ENCODE results near the gene ZNF398.

ZNF398 gene, protein sequence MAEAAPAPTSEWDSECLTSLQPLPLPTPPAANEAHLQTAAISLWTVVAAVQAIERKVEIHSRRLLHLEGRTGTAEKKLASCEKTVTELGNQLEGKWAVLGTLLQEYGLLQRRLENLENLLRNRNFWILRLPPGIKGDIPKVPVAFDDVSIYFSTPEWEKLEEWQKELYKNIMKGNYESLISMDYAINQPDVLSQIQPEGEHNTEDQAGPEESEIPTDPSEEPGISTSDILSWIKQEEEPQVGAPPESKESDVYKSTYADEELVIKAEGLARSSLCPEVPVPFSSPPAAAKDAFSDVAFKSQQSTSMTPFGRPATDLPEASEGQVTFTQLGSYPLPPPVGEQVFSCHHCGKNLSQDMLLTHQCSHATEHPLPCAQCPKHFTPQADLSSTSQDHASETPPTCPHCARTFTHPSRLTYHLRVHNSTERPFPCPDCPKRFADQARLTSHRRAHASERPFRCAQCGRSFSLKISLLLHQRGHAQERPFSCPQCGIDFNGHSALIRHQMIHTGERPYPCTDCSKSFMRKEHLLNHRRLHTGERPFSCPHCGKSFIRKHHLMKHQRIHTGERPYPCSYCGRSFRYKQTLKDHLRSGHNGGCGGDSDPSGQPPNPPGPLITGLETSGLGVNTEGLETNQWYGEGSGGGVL

DNA sequence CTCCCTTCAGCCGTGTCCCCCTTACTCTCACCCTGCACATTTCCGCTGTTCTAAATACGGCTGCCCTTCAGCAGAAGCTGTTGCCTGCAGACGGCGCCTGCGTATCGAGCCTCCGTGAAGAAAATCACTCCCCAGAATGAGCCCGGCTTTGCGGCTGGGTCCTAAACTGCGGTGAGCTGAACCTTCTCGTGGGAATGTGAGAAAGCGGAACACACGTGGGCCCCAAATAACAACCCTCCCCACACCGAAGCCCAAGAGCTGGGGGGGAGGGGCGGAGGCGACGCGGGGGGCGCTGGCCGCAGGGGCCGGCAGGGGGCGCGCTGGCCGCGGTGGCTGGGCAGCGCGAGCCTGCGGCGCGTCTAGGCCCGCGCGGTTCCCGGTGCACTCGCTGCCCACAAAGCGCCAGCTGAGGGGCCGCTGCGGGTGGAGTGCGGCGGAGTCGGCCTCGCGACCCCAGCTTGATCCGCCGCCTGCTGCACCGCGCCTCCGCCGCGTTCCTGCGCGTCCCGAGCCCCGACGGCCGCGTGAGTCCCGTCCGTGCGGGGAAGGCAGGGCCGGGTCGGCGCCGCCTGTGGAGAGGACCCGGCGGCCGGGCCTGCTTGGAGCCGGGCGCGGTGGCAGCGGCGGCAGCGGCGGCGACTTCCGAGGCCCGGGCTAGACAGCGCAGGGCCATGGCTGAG lies at the start of gene ZNF398:
ZNF398 (plus strand) TSS at position 382 of the 680 bp plus-strand sequence; CDS start at position 672, 290 bp downstream.
- H3K4me3 ChIP-seq (ENCODE audit: low read length) = peak within 1 kb of the TSS; percentile 95
- peaks cover 37% of the 10 kb centered on the region for H3K4me1 ChIP-seq (ENCODE audit: insufficient read depth, low read length)
- H3K9me3 ChIP-seq (ENCODE audit: insufficient read depth, low read depth, low read length) = no peaks in the 10 kb centered on the region
- H3K36me3 ChIP-seq (ENCODE audit: insufficient read depth, low read depth, low read length) = peaks cover 15% of the 10 kb centered on the region; the same call in 1 of the 2 replicates
- peak within 1 kb of the TSS; percentile 97 for H3K9ac ChIP-seq (ENCODE audit: low read depth, low read length)
- H3K27me3 ChIP-seq (ENCODE audit: insufficient read depth, low read length) = no peaks in the 10 kb centered on the region
- peak within 1 kb of the TSS; percentile 92 for H3K27ac ChIP-seq (ENCODE audit: low read length)

DNA sequence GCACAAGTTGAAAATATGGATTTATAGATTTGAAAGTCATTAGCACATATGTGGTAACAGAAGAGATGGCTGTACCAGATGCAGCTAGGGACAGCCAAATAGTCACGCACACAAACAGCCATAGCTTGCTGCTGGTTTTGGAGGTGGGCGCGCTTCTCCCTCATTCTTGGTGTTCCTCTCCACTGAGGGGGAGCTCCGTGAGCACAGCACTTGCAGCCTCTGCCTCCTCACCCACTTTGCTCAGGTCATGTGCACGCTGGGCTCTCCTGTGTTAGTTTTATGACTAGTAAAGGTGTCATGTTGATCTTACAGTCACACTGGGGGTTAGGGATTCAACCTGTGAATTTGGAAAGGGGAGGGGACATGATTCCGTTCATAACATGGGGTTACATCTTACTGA lies 48.2 kb upstream of the ZNF398 start:
- no peaks in the 10 kb centered on the region for H3K4me1 ChIP-seq (ENCODE audit: insufficient read depth, low read length)

DNA sequence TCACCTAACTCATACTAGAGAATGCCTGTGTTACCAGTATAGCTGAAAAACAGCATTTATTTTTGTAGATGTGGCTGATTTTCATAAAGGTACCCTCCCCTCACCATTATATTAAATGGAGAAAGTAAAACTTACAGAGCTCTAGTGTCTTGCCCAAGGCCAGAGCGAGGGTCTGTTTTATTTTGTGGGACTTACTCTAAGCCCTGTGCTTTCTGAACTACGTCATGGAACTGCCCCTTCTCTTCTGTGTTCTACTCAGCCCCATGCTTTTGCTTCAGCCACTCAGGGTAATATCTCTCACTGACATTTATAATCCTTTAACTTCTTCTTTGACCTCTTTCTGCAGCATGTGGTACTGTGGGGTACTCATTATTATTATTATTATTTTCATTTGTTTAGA lies 46.4 kb upstream of the ZNF398 start:
- H3K9ac ChIP-seq (ENCODE audit: low read depth, low read length) = no peak overlapping the region

More for the DNA sequence above, 48.2 kb upstream of the ZNF398 start:
- no peaks in the 10 kb centered on the region for H3K9me3 ChIP-seq (ENCODE audit: insufficient read depth, low read depth, low read length)
- no peak overlapping the region for H3K27ac ChIP-seq (ENCODE audit: low read length)
- H3K9ac ChIP-seq (ENCODE audit: low read depth, low read length) = no peak overlapping the region
- H3K27me3 ChIP-seq (ENCODE audit: insufficient read depth, low read length) = no peaks in the 10 kb centered on the region
- no peak overlapping the region for H3K4me3 ChIP-seq (ENCODE audit: low read length)
- no peaks in the 10 kb centered on the region for H3K36me3 ChIP-seq (ENCODE audit: insufficient read depth, low read depth, low read length)

DNA sequence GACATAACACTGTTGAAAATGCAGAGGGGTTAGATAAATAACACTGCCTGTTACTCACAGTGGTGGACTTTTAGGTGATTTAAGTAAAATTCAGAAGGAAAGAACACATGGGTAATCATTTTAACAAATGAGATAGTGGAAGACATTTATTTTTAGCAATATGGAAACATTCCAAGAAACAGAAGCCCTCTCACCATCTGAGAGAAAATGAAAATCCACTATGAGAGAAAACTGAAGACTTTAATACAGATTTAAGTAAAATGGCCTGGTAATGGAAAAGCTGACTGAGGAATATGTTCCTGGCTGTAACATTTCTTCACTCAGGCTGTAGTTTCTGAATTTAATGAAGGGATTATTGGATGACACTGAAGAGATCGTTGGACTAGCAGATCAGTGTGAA lies 44.6 kb upstream of the ZNF398 start:
- no peak overlapping the region for H3K9ac ChIP-seq (ENCODE audit: low read depth, low read length)
- H3K27ac ChIP-seq (ENCODE audit: low read length) = no peak overlapping the region
- no peak overlapping the region for H3K4me3 ChIP-seq (ENCODE audit: low read length)
- H3K27me3 ChIP-seq (ENCODE audit: insufficient read depth, low read length) = no peaks in the 10 kb centered on the region
- H3K36me3 ChIP-seq (ENCODE audit: insufficient read depth, low read depth, low read length) = no peaks in the 10 kb centered on the region
- no peaks in the 10 kb centered on the region for H3K9me3 ChIP-seq (ENCODE audit: insufficient read depth, low read depth, low read length)
- no peaks in the 10 kb centered on the region for H3K4me1 ChIP-seq (ENCODE audit: insufficient read depth, low read length)

More for the DNA sequence above, 46.4 kb upstream of the ZNF398 start:
- H3K36me3 ChIP-seq (ENCODE audit: insufficient read depth, low read depth, low read length) = no peaks in the 10 kb centered on the region
- no peaks in the 10 kb centered on the region for H3K4me1 ChIP-seq (ENCODE audit: insufficient read depth, low read length)
- H3K27me3 ChIP-seq (ENCODE audit: insufficient read depth, low read length) = no peaks in the 10 kb centered on the region
- H3K9me3 ChIP-seq (ENCODE audit: insufficient read depth, low read depth, low read length) = no peaks in the 10 kb centered on the region
- H3K4me3 ChIP-seq (ENCODE audit: low read length) = no peak overlapping the region
- no peak overlapping the region for H3K27ac ChIP-seq (ENCODE audit: low read length)

DNA sequence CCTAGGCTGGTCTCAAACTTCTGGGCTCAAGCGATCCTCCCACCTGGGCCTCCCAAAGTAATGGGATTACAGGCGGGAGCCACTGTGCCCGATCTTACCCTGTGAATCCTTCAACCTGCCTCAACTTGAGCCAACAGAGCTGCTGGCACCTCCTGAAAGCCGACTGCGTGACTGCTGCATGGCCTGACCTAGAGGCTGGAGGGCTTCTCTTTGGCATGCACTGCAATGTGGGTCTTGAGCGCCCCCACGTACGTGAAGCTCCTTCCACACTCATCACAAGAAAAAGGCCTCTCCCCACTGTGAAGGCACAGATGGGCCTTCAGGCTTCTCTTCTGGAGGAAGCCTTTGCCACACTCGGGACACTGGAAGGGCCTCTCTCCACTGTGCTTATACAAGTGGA lies 43.8 kb upstream of the ZNF398 start:
- H3K36me3 ChIP-seq (ENCODE audit: insufficient read depth, low read depth, low read length) = no peaks in the 10 kb centered on the region
- no peaks in the 10 kb centered on the region for H3K4me1 ChIP-seq (ENCODE audit: insufficient read depth, low read length)
- no peaks in the 10 kb centered on the region for H3K9me3 ChIP-seq (ENCODE audit: insufficient read depth, low read depth, low read length)
- H3K27me3 ChIP-seq (ENCODE audit: insufficient read depth, low read length) = no peaks in the 10 kb centered on the region
- no peak overlapping the region for H3K27ac ChIP-seq (ENCODE audit: low read length)
- H3K4me3 ChIP-seq (ENCODE audit: low read length) = no peak overlapping the region
- H3K9ac ChIP-seq (ENCODE audit: low read depth, low read length) = no peak overlapping the region

DNA sequence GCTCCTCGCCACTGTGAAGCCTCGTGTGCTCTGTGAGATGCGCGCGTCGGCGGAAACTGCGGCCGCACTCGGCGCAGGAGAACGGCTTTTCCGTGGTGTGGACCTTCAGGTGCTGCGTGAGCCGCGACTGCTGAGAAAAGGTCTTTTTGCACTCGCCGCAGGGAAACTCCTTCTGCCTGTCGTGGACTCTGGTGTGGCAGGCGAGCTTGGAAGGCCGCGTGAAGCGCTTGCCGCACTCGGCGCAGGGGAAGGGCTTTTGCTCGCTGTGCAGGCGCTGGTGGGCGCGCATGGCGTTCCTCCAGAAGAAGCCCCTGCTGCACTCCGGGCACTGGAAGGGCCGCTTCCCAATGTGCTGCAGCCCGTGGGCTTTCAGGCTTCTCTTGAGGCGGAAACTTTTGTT lies 43.0 kb upstream of the ZNF398 start:
- Histone ChIP-seq H3K9me3 (ENCODE audit: insufficient read depth, low read depth, low read length) (no peaks in the 10 kb centered on the region), H3K4me3 (ENCODE audit: low read length) (no peak overlapping the region), H3K4me1 (ENCODE audit: insufficient read depth, low read length) (no peaks in the 10 kb centered on the region), H3K27ac (ENCODE audit: low read length) (no peak overlapping the region), H3K36me3 (ENCODE audit: insufficient read depth, low read depth, low read length) (no peaks in the 10 kb centered on the region), H3K27me3 (ENCODE audit: insufficient read depth, low read length) (no peaks in the 10 kb centered on the region), H3K9ac (ENCODE audit: low read depth, low read length) (no peak overlapping the region)

DNA sequence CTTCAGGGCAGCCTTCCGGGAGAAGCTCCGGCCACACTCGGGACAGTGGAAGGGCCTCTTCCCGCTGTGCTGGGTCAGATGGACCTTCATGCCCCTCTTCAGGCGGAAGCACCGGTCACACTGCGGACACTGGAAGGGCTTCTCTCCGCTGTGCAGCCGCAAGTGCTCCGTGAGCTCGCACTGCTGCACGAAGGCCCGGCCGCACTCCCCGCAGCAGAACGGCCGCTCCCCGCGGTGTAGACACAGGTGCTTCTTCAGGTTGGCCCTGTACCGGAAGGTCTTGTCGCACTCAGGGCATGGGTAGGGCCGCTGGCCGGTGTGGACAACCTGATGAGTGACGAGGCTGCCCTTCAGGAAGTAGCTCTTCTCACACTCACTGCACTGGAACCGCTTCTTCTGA lies 42.5 kb upstream of the ZNF398 start:
- H3K27me3 ChIP-seq (ENCODE audit: insufficient read depth, low read length) = no peaks in the 10 kb centered on the region
- no peaks in the 10 kb centered on the region for H3K36me3 ChIP-seq (ENCODE audit: insufficient read depth, low read depth, low read length)
- no peak overlapping the region for H3K4me3 ChIP-seq (ENCODE audit: low read length)
- H3K27ac ChIP-seq (ENCODE audit: low read length) = no peak overlapping the region
- no peaks in the 10 kb centered on the region for H3K9me3 ChIP-seq (ENCODE audit: insufficient read depth, low read depth, low read length)
- H3K9ac ChIP-seq (ENCODE audit: low read depth, low read length) = no peak overlapping the region
- H3K4me1 ChIP-seq (ENCODE audit: insufficient read depth, low read length) = no peaks in the 10 kb centered on the region

DNA sequence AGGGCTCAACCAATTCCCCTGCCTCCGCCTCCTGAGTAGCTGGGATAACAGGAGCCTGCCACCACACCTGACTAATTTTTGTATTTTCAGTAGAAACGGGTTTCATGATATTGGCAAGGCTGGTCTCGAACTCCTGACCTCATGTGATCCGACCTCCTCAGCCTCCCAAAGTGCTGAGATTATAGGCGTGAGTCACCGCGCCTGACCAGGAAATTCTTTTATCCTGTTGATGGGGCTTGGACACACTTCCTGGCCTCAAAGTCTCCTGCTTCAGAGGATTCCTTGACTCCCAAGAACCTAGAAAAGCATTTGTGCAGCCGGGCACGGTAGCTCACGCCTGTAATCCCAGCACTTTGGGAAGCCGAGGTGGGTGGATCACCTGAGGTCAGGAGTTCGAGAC lies 37.3 kb upstream of the ZNF398 start:
- Histone ChIP-seq H3K4me3 (ENCODE audit: low read length) (no peak overlapping the region), H3K9me3 (ENCODE audit: insufficient read depth, low read depth, low read length) (no peaks in the 10 kb centered on the region), H3K36me3 (ENCODE audit: insufficient read depth, low read depth, low read length) (no peaks in the 10 kb centered on the region), H3K9ac (ENCODE audit: low read depth, low read length) (no peak overlapping the region), H3K4me1 (ENCODE audit: insufficient read depth, low read length) (no peaks in the 10 kb centered on the region), H3K27me3 (ENCODE audit: insufficient read depth, low read length) (no peaks in the 10 kb centered on the region), H3K27ac (ENCODE audit: low read length) (no peak overlapping the region)

DNA sequence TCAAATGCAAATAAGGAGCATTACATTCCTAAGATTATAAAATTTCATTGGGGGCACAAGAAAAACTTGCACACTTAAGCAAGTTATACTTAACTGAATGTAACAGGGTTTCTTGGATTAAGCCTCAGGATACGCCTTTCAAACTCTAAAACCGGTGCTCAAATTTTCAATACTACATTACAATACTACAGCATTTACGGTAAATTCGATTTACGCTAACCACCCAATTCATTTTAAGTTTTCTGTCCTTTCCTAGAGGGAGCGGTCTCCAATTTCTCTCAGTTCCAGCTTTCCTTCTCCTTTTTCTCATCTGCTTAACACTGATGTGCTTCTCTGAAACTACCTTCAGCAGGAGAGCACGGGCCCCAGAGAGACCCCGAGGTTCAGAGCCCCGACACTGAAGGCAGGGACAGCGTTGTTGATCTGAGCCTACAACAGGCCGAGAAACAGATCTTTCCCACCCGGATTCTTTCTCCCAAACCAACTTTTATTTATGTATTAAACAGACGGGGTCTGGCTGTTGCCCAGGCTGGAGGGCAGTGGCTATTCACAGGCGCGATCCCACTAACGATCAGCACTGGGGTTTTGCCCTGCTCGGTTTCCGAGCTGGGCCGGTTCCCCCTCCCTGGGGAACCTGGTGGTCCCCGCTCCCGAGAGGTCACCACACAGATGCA lies 21.9 kb upstream of the ZNF398 start:
- H3K9me3 ChIP-seq (ENCODE audit: insufficient read depth, low read depth, low read length) = peaks cover under 1% of the 10 kb centered on the region; the same call in 1 of the 2 replicates
- peak overlapping the region; percentile 97 for H3K4me3 ChIP-seq (ENCODE audit: low read length)
- no peaks in the 10 kb centered on the region for H3K27me3 ChIP-seq (ENCODE audit: insufficient read depth, low read length)
- peak overlapping the region; percentile 92 for H3K9ac ChIP-seq (ENCODE audit: low read depth, low read length)
- H3K36me3 ChIP-seq (ENCODE audit: insufficient read depth, low read depth, low read length) = peaks cover 8% of the 10 kb centered on the region
- peak overlapping the region; percentile 82 for H3K27ac ChIP-seq (ENCODE audit: low read length)
- H3K4me1 ChIP-seq (ENCODE audit: insufficient read depth, low read length) = peaks cover 7% of the 10 kb centered on the region

DNA sequence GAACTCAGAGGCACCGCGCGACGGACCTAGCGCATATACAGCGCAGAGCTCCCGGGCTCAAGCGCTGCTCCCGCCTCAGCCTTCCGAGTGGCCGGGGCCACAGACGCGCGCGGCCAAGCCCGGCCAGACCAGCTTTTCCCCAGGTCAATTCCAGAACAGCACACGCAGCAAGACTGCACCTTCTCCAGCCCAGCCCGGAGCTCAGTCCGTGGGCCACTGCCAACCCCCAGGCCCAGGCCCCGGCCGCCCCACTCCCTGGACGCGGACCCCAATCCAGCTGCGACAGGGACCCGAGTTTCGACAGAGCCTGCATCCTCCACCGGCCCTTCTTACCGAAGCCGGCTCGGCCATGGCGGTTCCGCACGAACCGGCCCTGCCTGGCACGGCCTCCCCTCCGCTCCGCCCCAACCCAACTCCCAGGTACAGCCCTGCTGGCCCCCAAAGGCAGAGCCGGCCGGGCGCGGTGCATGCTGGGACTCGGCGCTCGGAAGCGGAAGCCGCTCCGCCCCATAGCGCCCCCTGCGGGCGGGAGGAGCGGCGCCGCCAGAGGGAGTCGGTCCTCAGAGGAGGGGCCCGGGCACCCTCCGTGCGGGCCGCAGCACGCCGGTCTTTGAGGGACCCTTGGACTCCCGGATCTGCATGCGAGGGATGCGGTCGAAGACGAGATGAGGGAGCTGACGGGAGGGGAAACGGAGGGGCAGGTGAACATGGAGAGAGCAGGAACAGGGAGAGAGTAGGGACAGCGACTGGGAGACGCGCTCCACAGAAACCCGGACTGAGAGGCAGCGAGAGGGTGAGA lies 21.2 kb upstream of the ZNF398 start, which contains the start of gene ZNF425:
ZNF425 (minus strand) TSS at position 462 of the 799 bp plus-strand sequence; CDS start at position 351, 111 bp downstream.
- Histone ChIP-seq H3K36me3 (ENCODE audit: insufficient read depth, low read depth, low read length) (peaks cover 16% of the 10 kb centered on the region), H3K27me3 (ENCODE audit: insufficient read depth, low read length) (no peaks in the 10 kb centered on the region), H3K9me3 (ENCODE audit: insufficient read depth, low read depth, low read length) (peaks cover 8% of the 10 kb centered on the region), H3K27ac (ENCODE audit: low read length) (peak within 1 kb of the TSS; percentile 82), H3K4me1 (ENCODE audit: insufficient read depth, low read length) (peaks cover 7% of the 10 kb centered on the region), H3K9ac (ENCODE audit: low read depth, low read length) (peak within 1 kb of the TSS; percentile 92), H3K4me3 (ENCODE audit: low read length) (peak within 1 kb of the TSS; percentile 97)
